Vagina (tissue), 2 donors: ENCODE data around the gene ESRRA. TPM values are rescaled to one million over a fixed set of nuclear protein-coding genes. Genes with fewer than 3 reads are reported as not detected.
"Not testable (repeated sequence)": the region's sequence is repeated elsewhere in the genome, so short reads cannot be mapped to it uniquely, and the experiment has no call there.

Experiments used
- DNase-seq, 2 donors: peaks; one replicate each; pipeline ENCODE4 v3.0.0-alpha.2; 2017; ENCODE audit errors: extremely low spot score in 2 of 2
- H3K27ac ChIP-seq: fragments of 200-600 bp; sonication (generic); one replicate; pipeline ENCODE4 v1.5.1; 2019
- H3K27me3 ChIP-seq: fragments of 200-600 bp; sonication (generic); one replicate; pipeline ENCODE4 v1.5.1; 2019
- H3K36me3 ChIP-seq, 2 donors: fragments of 200-600 bp; sonication (generic); one replicate each; pipeline ENCODE4 v1.5.1; 2017 to 2019
- H3K4me1 ChIP-seq: fragments of 200-600 bp; sonication (generic); one replicate; pipeline ENCODE4 v1.5.1; 2019
- H3K4me3 ChIP-seq, 2 donors: fragments of 200-600 bp; sonication (generic); 1 replicate in 1 of 2; 2 replicates in 1 of 2; pipeline ENCODE4 v1.5.1; 2016 to 2019
- H3K9me3 ChIP-seq: fragments of 200-600 bp; sonication (generic); one replicate; pipeline ENCODE4 v1.5.1; 2019
- POLR2A ChIP-seq, 2 donors: fragments of 450-650 bp; IDR thresholded peaks; one replicate each; pipeline ENCODE4 v1.6.1; 2017; ENCODE audit warnings: antibody characterized with exemption in 2 of 2, mild to moderate bottlenecking in 2 of 2, moderate library complexity in 2 of 2
- POLR2AphosphoS5 ChIP-seq, 2 donors: sonication (generic); formaldehyde crosslinking; IDR thresholded peaks; one replicate each; pipeline ENCODE4 v1.9.0; 2017; ENCODE audit warnings: antibody characterized with exemption in 2 of 2, mild to moderate bottlenecking in 2 of 2, low read depth in 1 of 2; ENCODE audit not compliant: insufficient read depth in 1 of 2
- intact Hi-C: fragments of 100-400 bp; cut with DNase I; formaldehyde crosslinking; loops from one replicate; pipeline ENCODE4 v1.15.1; 2023
- total RNA-seq: library from RNA; depleted of rRNA; stranded (reverse); fragments of >200 nt; gene quantifications from one replicate; pipeline ENCODE4 v1.2.3, GENCODE V29; 2016
- TF ChIP-seq, protein P1 (sequence below), 3 experiments: fragments of 450-650 bp in 2 of 3; fragments of 200-600 bp in 1 of 3; sonication (generic) in 1 of 3; IDR thresholded peaks; one replicate each; pipeline ENCODE4 v1.5.1; 2017 to 2019; ENCODE audit warnings: antibody characterized with exemption in 3 of 3, mild to moderate bottlenecking in 2 of 3, moderate library complexity in 2 of 3

ESRRA gene
- total RNA-seq, 1 donor from 2014 or later = 44.4 TPM

DNA sequence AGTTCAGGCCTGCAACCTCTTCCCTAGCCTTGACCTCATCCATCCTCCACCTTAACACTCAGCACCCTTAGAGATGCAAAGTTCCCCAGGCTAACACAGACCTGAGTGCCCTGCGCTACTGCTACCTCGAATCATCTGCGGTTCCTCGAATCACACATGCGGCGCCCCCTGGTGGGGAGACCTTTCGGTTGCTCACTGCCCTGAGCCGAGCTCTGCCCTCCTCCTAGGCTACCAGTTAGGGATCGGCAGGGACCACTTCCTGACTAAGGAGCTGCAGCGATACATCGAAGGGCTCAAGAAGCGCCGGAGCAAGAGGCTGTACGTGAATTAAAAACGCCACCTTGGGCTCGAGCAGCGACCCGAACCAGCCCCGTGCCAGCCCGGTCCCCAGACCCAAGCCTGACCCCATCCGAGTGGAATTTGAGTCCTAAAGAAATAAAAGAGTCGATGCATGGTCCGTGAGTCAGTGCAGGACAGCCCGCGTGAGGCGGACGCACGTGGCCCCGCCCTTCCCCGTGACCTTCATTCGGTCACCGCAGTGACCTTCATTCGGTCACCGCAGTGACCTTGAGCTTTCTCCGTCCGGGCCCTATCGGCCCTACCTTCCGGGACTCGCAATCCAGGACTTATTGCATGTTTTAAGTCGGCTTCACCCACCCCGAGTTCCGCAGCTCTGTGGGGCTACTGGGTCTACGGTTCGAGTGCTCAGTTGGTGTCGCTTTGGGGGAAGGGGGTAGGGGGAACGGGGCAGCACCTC lies 830 bp upstream of the ESRRA start:
- intact Hi-C loops = loop anchor here (5.0 kb wide), 1 partner anchor 67 kb away; no protein-coding TSS in a partner anchor
- no peak for TF ChIP-seq POLR2A (IDR thresholded peaks at IDR 0.05)
- TF ChIP-seq POLR2AphosphoS5 (IDR thresholded peaks at IDR 0.05; ENCODE audit: insufficient read depth in 1 of 2, low read depth in 1 of 2) = peak in 1 of 2 donors; percentile 72
- TF ChIP-seq, protein P1, sequence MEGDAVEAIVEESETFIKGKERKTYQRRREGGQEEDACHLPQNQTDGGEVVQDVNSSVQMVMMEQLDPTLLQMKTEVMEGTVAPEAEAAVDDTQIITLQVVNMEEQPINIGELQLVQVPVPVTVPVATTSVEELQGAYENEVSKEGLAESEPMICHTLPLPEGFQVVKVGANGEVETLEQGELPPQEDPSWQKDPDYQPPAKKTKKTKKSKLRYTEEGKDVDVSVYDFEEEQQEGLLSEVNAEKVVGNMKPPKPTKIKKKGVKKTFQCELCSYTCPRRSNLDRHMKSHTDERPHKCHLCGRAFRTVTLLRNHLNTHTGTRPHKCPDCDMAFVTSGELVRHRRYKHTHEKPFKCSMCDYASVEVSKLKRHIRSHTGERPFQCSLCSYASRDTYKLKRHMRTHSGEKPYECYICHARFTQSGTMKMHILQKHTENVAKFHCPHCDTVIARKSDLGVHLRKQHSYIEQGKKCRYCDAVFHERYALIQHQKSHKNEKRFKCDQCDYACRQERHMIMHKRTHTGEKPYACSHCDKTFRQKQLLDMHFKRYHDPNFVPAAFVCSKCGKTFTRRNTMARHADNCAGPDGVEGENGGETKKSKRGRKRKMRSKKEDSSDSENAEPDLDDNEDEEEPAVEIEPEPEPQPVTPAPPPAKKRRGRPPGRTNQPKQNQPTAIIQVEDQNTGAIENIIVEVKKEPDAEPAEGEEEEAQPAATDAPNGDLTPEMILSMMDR (IDR thresholded peaks at IDR 0.05) = peak; percentile 83 to 90 (median 85)
- Histone ChIP-seq H3K4me3 (peak overlapping the region; percentile 83 to 93), H3K4me1 (peaks cover 45% of the 10 kb centered on the region), H3K27ac (peak overlapping the region; percentile 96), H3K36me3 (no peaks in the 10 kb centered on the region), H3K27me3 (no peaks in the 10 kb centered on the region), H3K9me3 (no peaks in the 10 kb centered on the region)
- peak in 1 of 2 donors; percentile 93 for DNase-seq

DNA sequence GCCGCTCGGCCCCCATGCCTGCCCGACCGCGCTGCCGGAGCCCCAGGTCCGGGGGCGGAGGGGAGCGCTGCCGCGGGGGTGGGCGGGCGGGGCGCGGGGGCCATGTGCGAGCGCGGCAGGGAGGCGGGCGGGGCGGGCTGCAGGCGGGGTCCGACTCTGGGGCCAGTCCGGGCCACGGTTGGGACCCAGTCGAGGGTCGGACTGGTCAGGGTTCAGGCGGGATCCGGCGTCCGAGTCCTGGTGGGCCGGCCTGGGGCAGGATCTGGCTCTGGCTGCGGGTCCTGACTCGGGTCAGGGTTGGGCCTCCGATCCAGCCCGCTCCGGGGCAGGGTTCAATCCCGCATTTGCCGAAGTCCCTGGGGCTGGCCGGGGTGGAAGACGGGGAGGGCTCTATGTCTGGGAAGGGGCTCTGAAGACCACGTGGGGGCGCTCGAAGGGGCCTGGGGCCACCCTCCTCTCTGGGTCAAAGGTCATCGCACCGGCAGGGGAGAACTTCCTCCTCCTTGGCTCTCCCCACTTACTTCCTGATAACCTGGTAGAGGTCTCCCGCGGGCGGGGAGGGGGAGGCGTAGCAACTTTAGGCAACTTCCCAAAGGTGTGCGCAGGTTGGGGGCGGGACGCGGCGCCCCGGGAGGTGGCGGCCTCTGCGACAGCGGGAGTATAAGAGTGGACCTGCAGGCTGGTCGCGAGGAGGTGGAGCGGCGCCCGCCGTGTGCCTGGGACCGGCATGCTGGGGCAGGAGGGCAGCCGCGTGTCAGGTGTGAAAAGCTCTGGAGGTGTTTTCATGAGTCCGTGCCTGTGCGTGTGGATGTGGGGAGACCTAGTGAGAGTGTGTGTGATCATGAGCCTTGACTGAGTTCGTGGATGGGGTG lies 603 bp downstream of the ESRRA start:
- peak in 1 of 2 donors; percentile 91 for DNase-seq

DNA sequence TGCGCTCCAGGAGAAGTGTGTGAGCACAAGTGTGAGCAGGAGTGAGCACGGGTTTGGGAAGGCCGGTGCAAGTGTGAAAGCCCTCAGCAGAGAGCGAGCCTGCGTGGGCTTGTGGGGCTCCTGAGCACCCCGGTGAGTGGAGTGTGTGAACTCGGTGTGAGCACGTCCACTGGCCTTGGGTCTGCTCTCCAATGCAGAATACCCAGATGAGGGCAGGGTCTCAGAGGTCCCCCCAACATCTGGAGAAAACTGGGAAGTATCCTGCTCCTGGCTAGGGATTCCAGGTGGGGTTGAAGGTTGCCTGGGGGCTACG lies 1.2 kb downstream of the ESRRA start:
- peak overlapping the region; percentile 88 for H3K27ac ChIP-seq
- peak in 1 of 2 donors; percentile 89 for DNase-seq
- intact Hi-C loops = loop anchor here (5.0 kb wide), 1 partner anchor 69 kb away; no protein-coding TSS in a partner anchor
- no peaks in the 10 kb centered on the region for H3K27me3 ChIP-seq
- H3K36me3 ChIP-seq = no peaks in the 10 kb centered on the region
- peak overlapping the region; percentile 83 to 93 for H3K4me3 ChIP-seq
- no peaks in the 10 kb centered on the region for H3K9me3 ChIP-seq
- H3K4me1 ChIP-seq = peaks cover 31% of the 10 kb centered on the region
- TF ChIP-seq, protein P1 (IDR thresholded peaks at IDR 0.05) = no peak
- TF ChIP-seq POLR2AphosphoS5 (IDR thresholded peaks at IDR 0.05; ENCODE audit: insufficient read depth in 1 of 2, low read depth in 1 of 2) = peak in 1 of 2 donors; percentile 2

More for the DNA sequence above, 603 bp downstream of the ESRRA start:
- intact Hi-C loops = loop anchor here (5.0 kb wide), 1 partner anchor 69 kb away; no protein-coding TSS in a partner anchor
- H3K4me1 ChIP-seq = peaks cover 31% of the 10 kb centered on the region
- H3K27me3 ChIP-seq = no peaks in the 10 kb centered on the region
- peak overlapping the region; percentile 83 to 93 for H3K4me3 ChIP-seq
- H3K9me3 ChIP-seq = no peaks in the 10 kb centered on the region
- peak overlapping the region; percentile 88 for H3K27ac ChIP-seq
- no peaks in the 10 kb centered on the region for H3K36me3 ChIP-seq
- TF ChIP-seq POLR2A (IDR thresholded peaks at IDR 0.05) (no peak), POLR2AphosphoS5 (IDR thresholded peaks at IDR 0.05; ENCODE audit: insufficient read depth in 1 of 2, low read depth in 1 of 2) (peak in 1 of 2 donors; percentile 46)
- TF ChIP-seq, protein P1 (IDR thresholded peaks at IDR 0.05) = no peak

DNA sequence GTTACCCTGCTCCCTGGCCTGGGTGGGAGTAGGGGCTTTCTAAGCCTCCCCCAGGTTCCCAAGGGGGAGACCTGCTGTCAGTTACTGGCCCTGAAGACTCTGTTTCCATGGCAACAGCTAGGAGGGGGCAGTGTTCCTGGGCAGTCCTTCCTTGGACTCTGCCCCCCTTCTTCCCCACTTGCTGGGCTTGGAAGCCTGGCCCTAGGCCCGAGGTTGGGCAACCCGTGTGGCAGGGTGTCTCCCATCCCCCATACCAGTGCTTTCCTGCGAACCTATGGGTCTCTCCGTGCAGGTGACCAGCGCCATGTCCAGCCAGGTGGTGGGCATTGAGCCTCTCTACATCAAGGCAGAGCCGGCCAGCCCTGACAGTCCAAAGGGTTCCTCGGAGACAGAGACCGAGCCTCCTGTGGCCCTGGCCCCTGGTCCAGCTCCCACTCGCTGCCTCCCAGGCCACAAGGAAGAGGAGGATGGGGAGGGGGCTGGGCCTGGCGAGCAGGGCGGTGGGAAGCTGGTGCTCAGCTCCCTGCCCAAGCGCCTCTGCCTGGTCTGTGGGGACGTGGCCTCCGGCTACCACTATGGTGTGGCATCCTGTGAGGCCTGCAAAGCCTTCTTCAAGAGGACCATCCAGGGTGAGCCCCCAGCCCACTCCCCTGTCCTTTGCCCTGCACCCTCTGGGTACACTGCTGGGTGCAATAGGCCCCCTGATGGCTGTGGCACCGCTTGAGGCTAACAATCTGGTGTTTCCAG lies 1.7 kb downstream of the ESRRA start:
- Histone ChIP-seq H3K27ac (peak overlapping the region; percentile 88), H3K27me3 (no peaks in the 10 kb centered on the region), H3K4me1 (peaks cover 31% of the 10 kb centered on the region), H3K9me3 (no peaks in the 10 kb centered on the region), H3K36me3 (no peaks in the 10 kb centered on the region), H3K4me3 (peak overlapping the region; percentile 83 to 93)
- no peak for TF ChIP-seq POLR2AphosphoS5 (IDR thresholded peaks at IDR 0.05; ENCODE audit: insufficient read depth in 1 of 2, low read depth in 1 of 2)
- TF ChIP-seq POLR2A (IDR thresholded peaks at IDR 0.05) = no peak
- TF ChIP-seq, protein P1 (IDR thresholded peaks at IDR 0.05) = no peak
- intact Hi-C loops = loop anchor here (5.0 kb wide), 1 partner anchor 70 kb away; no protein-coding TSS in a partner anchor
- peak in 1 of 2 donors; percentile 89 for DNase-seq

DNA sequence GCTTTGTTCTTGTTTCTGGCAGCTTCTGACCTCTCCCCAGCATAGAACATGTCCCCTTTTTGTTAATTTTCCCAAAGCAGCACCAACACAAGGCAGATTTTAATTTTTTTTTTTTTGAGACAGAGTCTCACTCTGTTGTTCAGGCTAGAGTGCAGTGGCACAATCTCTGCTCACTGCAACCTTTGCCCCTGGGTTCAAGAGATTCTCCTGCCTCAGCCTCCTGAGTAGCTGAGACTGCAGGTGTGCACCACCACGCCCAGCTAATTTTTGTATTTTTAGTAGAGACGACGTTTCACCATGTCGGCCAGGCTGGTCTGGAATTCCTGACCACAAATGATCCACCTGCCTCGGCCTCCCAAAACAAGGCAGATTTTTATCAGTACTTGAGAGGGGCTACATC lies 2.5 kb downstream of the ESRRA start:
- H3K9me3 ChIP-seq, H3K27ac ChIP-seq, H3K4me3 ChIP-seq, H3K27me3 ChIP-seq, H3K36me3 ChIP-seq, DNase-seq: not testable (repeated sequence)
- intact Hi-C loops = loop anchor here (5.0 kb wide), 1 partner anchor 70 kb away; no protein-coding TSS in a partner anchor
- peaks cover 36% of the 10 kb centered on the region for H3K4me1 ChIP-seq
